ENCODE data around the gene PAK5.

The PAK5 gene

DNA sequence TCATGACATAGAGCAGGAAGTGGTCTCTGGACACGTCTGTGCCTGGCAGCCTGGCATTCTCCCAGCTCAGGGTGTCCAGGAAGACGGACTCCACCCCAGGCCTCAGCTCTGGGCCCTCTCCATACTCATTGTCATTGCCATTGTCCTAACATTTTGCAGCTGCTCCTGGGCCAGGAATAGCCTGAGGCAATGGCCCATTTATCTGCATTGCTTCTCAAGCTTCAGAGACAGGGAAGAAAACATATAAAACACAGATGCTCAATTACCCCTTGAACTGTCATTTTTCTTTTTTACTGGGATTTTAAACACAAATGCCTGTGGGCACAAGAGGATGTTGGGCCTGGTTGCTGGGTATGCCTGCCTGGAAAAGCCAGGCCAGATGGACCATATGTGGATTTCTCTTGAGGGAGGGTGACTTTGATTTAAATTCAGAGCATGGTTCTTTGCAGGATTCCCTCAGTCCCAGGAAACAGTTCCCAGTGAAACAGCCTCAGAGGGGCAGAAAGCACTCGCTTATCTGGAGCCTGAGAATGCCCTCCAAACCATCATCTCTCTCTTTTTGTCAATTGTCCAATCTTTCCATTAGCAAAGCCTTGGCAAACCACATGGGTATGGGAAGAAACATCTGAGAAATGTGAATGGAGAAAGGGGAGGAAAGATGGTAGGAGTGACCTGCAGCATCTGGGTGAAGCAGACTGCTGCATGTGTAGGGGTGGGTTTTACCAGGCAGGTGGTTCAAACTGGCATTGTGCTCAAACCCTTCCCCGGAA is 306.6 kb downstream of the PAK5 start:
- in situ Hi-C loops (cut with HindIII; ENCODE audit: low sequenced_read_pairs), result no loop called here

DNA sequence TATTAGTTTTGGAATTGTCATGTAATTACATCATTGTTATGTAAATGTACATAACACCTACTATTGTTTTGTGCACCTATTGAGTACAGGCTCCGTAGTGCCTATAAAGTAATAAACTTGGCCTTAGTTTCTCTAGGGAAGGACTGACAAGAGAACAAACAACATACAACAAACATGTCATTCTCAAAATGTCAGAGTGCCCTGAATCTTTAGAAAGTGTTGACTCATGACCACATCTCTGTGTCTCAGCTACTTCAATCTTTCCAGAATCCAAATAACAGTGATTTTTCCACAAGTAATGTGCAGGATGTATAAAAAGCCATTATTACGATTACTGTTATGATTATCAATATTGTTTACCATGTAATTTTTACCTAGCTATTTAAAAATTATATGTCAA is 307.3 kb downstream of the PAK5 start:
- in situ Hi-C loops (cut with HindIII; ENCODE audit: low sequenced_read_pairs), result no loop called here

GRCh38 chr20:9523636-9524035 is 315.2 kb downstream of the PAK5 start:
- in situ Hi-C loops (cut with HindIII; ENCODE audit: low sequenced_read_pairs), result loop anchor here (5.0 kb wide), 1 partner anchor 66 kb away; no protein-coding TSS in a partner anchor

DNA sequence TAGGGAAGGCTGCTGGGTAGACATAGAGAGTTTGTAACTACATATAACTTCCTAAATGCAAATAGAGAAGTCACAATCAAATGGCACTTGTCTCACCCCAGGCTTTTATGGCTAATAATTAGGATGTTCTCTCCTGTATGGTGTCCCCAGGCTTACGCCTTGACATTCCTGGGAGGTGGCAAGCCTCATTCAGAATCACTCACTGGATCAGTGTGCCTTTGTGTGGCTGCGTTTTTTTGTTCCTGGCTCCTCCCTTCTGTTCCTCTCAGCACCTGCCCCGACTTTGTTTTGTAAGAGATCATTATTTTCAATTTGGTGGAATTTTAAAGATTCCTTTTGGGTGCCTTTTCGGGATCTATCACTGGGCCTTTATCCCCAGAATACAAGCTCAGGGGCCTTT is 318.8 kb downstream of the PAK5 start:
- in situ Hi-C loops (cut with HindIII; ENCODE audit: low sequenced_read_pairs), result loop anchor here (5.0 kb wide), 1 partner anchor 63 kb away; no protein-coding TSS in a partner anchor

DNA sequence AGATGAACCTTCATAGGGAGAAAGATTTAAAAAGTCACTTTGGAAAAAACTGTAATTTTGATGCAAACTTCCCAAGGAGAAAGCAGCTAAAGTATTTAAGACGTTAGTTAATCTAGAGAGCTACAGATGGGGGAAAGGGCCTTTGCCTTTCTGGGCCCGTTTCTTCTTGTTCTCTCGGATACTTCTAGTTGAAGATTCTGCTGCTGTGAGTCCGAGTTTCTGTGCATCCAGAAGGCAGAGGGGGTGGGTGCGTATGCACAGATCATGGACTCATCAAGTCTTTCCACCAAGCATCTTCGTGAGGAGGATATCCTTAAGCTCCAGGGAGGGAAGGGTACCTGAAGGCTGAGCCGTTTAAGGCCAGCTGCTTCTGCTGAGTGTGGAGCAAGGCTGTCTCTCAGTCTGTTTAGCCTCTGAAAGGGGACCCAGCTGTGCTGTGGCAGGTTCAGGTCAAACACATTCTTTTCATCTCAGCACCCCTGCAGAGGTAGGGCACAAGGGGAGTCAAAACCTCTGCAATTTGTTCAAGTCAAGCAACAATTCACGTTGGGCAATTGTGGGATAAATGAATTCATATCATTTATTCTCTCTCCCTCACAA is 320.2 kb downstream of the PAK5 start:
- in situ Hi-C loops (cut with HindIII; ENCODE audit: low sequenced_read_pairs), result no loop called here

GRCh38 chr20:9517297-9518162 is 321.3 kb downstream of the PAK5 start:
- in situ Hi-C loops (cut with HindIII; ENCODE audit: low sequenced_read_pairs), result no loop called here

- in situ Hi-C loops (cut with HindIII; ENCODE audit: low sequenced_read_pairs), result no loop called here
Observed at GRCh38 chr20:9516234-9516871, 322.5 kb downstream of the PAK5 start.

- in situ Hi-C loops (cut with HindIII; ENCODE audit: low sequenced_read_pairs), result no loop called here
Observed at GRCh38 chr20:9515741-9516233, 323.1 kb downstream of the PAK5 start.

GRCh38 chr20:9515214-9515585 is 323.7 kb downstream of the PAK5 start:
- in situ Hi-C loops (cut with HindIII; ENCODE audit: low sequenced_read_pairs), result no loop called here

GRCh38 chr20:9514461-9515213 is 324.2 kb downstream of the PAK5 start, which contains the start of gene LAMP5:
LAMP5 (plus strand) TSS chr20:9514590; CDS start chr20:9514853, 263 bp downstream.
- in situ Hi-C loops (cut with HindIII; ENCODE audit: low sequenced_read_pairs), result no loop called here

- in situ Hi-C loops (cut with HindIII; ENCODE audit: low sequenced_read_pairs), result no loop called here
Observed at GRCh38 chr20:9514072-9514460, 324.8 kb downstream of the PAK5 start.

GRCh38 chr20:9510911-9511310 is 328.0 kb downstream of the PAK5 start:
- in situ Hi-C loops (cut with HindIII; ENCODE audit: low sequenced_read_pairs), result no loop called here

DNA sequence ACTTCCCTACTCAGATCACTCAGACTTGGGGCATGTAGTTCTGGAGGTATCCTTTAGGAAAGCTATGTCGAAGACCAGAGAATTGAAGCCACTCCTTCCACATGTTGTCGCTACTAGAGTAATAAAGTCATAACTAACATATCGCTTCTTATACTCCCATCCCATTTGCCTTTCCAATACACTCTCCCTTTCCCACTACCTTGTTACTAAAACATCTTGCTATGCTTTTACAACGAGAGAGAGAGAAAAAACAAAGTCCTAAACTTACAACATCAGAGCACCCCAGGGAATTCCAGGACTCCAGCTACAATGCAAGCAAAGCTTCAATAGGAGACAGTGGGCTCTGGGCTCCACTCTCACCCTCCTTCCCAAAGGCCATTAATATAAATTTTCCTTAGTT is 329.6 kb downstream of the PAK5 start:
- in situ Hi-C loops (cut with HindIII; ENCODE audit: low sequenced_read_pairs), result no loop called here

DNA sequence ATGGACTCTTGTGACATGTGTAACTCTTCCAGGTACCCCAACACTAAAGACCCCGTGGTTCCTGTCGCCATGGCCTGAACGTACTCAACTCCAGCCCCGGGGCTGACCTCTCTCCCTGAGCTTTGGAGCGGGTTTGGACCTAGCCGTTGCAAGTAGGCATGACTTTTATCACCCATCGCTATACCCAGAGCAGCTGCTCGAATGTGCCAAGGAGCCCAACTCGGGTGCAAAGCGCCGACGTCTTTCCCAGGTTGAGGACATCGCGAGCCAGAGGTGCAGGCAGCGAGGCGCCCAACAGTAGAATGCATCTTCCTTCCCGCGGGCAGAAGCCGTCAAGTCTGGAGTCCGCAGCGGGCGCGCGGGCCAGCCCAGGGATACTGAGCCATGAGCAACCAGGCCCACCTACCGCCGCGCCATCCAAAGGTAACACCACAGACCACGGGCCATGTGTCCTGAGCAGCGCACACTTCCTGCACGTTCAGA is 330.1 kb downstream of the PAK5 start:
- in situ Hi-C loops (cut with HindIII; ENCODE audit: low sequenced_read_pairs), result no loop called here

DNA sequence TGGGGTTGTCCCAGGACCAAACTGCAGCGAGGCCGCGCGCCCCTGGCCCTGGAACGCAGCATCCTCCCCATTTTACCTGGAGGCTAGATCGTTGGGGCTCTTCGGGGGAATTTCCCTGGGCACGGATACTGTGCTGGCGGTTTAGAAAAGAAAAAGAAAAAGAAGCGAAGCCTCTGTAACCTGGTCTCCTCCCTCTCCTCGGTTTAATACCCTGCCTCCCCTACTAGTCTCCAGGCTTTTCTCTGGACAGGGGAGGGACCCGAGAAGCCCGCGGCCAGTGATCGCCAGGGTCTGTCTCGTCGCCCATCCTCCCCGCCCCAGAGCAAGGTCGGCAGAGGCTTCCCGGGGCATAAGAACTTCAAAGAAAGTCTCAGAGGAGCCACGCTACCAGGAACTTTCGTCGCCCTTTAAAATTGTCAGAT is 330.6 kb downstream of the PAK5 start:
- in situ Hi-C loops (cut with HindIII; ENCODE audit: low sequenced_read_pairs), result no loop called here

DNA sequence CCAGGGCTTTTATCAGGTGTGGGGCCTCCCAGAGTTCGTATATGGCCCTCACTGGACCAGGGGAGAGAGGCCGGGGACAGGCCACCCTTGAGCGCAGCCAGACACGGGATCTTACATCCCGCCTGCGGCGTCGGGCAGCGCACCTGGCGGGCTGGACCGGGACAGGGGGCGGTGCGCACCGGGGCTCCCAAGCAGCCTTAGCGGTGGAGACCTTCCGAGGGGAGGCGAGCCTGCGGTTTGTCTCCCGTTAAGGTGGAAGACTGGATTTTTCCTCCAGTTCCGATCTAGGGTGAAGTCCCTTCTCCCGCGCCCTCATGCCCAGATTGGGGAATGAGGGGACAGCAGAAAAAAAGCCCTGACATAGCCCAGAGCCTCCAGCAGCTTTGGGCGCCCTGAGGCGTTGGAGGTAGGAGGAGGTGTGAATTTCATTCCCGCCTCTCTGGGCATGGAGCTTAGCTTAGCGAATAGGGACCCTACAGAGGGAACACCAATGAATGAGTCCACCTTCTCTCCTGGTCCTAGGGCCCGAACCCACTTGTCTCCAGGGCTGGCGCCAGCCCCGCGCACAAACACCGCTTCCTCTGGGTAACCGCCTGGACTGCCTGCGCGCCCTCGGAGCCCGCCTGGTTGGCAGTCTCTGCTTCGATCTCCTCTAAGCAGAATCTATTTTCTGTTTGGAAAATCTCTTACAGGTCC is 331.2 kb downstream of the PAK5 start:
- in situ Hi-C loops (cut with HindIII; ENCODE audit: low sequenced_read_pairs), result no loop called here

- in situ Hi-C loops (cut with HindIII; ENCODE audit: low sequenced_read_pairs), result no loop called here
Observed at GRCh38 chr20:9506964-9507369, 331.9 kb downstream of the PAK5 start.

DNA sequence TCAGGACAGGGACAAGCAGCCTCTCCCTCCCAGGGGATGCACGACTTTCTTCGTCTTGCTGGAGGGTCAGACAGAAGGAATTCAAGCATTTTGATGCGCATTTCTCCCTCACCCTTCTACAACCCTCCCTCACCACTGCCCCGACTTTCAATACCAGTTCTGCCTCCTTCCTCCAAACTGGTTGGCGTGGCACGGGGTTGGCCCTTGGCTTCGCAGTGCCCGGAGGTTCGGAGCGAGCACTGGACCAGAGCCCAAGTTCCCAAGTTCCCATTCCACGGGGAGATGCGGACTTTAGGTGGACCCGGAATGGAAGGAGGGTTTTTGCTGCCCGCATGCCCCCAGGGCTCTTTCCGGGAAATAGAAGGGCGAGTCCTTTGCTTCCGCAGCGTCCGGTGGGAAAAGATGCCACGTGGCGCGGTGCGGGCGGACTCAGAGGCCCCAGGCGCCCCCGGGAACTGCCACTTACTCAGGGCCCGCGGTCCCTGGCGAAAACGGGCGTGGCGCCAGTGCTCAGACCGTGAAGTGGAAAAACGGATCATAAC is 332.5 kb downstream of the PAK5 start:
- in situ Hi-C loops (cut with HindIII; ENCODE audit: low sequenced_read_pairs), result no loop called here
